HG02870 (cell line): ENCODE measurements around the gene KRTAP10-10.
"Not testable (repeated sequence)": the region's sequence is repeated elsewhere in the genome, so short reads cannot be mapped to it uniquely, and the experiment has no call there.

Source experiments
- ATAC-seq: cut with Tn5 transposase; IDR thresholded peaks from one replicate; pipeline ENCODE4 v1.9.1; 2021; ENCODE audit warnings: mild to moderate bottlenecking, moderate library complexity; ENCODE audit not compliant: unreplicated experiment

KRTAP10-10 gene

DNA sequence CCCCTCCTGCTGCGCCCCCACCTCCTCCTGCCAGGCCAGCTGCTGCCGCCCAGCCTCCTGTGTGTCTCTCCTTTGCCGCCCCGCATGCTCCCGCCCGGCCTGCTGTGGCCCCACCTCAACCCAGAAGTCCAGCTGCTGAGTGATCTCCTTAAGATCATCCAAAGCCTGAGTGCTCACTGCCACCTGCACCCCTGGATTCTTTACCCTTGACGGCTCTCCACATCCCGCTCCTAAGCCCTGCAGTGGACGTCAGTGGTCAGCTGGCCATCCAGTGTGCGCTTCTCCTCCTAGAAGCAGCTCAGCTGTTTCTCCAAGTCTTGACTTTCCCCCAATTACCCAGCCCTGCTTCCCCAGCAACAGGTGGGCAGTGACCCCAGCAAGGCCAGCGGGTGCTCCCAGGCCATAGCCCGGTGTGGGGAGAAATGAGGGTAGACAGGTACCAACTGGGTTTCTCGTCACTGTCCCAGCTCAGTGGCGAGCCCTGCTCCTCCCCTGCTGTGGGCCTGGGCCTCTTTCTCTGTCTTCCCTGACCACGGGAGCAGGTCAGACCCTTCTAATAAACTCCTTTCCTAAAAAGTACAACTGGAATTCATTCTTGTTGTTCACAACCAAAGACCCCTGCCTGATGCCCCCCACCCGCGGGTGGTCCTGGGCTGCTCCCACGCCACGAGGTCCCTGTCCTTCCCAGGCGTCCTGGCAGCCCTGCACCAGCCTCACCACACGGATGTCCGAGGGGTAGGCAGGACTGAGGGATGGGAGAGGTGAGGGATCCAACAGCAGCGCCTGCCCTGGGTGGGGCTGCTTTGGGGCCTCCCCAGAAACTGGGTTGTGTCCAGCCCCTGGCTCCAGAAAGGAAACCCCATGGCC lies 35.3 kb upstream of the KRTAP10-10 start:
- ATAC-seq: no peak

DNA sequence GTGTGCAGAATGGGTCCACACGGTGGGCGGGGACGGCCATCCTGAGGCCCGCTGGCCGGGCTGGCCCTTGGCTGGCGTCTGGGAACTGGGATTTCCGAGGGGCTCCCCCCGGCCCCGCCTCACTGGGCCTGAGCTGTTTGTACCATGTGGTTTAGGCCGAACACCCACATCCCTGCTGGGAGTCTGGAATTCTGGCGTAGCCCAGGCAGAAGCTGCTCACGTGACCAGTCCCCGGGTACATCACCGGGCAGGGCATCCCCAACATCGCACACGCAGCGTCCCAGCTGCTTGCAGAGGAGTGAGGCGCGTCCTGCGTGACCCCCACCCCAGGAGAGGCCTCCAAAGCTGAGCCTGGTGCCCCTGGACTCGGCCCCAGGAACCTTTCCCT lies 34.7 kb upstream of the KRTAP10-10 start:
- ATAC-seq: no peak

DNA sequence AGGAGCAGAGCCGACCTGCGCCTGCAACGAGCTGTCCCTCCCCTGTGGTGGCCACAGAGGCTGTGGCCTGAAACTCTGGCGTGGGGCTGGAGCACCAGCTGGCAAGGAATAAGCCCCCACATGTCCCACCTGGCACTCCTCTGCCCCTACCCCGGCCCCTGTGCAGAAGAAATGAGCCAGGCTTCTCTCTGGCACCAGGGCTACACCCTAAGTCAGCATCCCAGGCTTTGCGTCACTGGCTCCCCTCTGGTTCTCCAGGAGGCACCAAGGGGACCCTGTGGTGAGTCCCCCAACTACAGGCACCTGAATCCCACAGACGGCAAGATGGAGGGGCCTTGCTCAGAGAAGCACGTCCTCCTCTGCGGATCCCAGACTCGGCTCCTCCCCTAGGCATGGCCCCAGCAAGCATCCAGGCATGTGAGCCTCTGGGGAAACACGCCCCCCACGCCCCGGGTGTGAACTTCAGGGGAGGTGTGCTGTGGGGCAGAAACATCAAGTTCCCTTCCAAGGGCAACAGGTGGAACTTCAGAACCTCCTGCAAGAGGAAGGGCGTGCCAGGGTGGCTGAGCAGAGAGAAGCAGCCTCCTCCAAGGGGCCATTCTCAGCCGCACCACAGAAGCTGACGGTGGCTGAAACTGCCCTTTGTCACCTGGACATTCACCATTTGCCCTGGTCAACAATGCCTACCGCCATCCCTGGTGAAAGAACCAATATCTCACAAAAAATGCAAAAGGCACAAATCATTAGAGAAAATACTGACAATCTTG lies 33.9 kb upstream of the KRTAP10-10 start:
- no peak for ATAC-seq

DNA sequence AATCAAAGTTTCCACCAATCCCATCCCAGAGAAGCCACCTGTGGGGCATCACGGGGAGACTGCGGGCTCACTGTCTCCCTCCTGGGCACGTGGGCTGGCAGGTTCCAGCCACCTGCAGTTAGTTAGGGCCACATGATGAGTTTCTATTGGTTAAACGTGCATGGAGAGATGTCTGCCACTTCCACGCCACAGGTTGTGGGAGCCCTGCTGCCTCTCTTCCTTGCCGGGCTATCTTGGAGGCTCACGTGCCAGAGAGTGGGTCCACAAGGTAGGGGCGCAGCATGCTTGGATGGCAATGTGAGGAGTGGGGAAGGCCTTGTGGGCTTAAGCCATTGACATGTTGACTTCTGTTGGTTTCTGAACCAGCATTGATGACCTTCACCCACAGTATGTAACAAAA lies 33.2 kb upstream of the KRTAP10-10 start:
- no peak for ATAC-seq

DNA sequence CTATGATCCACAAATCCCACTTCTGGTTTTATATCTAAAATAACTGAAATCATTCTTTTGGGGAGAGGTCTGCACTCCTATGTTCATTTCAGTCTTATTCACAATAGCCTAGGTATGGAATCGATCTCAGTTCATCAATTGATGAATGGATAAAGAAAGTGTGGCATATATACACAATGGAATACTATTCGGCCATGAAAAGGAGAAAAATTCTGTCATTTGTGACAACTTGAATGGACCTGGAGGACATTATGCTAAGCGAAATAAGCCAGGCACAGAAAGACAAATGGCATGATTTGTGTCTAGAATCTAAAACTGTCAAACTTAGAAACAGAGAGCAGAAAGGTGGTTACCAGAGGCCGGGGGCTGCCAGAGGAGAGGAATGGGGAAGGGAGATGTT lies 30.7 kb upstream of the KRTAP10-10 start:
- ATAC-seq: no peak

DNA sequence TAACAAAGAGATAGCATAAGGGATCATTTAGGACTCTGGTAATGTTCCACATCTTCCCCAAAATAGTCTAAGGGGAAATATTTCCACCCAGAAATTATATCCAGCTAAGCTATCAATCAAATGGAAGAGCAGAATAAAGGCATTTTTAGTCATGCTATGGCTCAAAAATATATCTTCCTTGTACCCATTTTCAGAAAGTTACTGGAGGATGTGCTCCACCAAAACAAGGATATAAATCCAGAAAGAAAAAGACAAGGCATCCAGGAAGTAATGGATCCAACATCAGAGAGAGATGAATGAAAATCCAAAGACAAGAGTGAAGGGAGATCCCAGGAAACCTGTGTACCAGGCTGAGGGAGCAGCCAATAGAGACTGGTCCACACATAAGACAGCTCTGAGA lies 28.0 kb upstream of the KRTAP10-10 start:
- no peak for ATAC-seq

DNA sequence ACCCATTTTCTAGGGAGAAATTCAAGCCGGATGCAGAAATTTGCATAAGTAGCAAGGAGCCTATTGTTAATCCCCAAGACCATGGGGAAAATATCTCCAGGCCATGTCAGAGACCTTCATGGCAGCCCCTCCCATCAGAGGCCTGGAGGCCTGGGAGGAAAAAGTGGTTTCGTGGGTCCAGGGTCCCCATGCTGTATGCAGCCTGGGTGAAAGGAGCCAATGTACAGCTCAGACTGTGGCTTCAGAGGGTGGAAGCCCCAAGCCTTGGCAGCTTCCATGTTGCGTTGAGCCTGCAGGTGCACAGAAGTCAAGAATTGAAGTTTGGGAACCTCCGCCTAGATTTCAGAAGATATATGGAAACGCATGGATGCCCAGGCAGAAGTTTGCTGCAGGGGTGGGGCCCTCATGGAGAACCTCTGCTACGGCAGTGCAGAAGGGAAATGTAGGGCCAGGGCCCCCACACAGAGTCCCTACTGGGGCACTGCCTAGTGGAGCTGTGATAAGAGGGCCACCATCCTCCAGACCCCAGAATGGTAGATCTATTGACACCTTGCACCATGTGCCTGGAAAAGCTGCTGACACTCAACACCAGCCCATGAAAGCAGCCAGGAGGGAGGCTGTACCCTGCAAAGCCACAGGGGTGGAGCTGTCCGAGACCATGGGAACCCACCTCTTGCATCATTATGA lies 26.9 kb upstream of the KRTAP10-10 start:
- ATAC-seq: not testable (repeated sequence)

DNA sequence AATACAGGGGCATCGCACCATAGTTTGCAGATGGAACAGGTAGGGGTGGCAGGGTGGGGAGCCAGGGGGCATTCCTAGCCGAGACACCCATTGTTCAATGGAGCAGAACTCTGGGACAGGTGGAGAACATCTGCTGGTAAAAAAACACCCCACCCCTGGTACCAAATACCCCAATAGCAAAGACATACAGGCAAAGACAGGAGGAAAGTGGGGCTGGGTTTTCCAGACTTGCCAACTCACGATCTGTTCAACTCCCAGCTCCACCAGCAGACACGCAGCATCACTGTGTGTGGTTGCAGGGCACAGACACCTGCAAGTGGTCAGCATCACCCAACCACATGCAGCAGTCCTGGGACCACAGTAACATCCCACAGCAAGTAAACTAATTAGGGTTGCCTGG lies 25.6 kb upstream of the KRTAP10-10 start:
- no peak for ATAC-seq

DNA sequence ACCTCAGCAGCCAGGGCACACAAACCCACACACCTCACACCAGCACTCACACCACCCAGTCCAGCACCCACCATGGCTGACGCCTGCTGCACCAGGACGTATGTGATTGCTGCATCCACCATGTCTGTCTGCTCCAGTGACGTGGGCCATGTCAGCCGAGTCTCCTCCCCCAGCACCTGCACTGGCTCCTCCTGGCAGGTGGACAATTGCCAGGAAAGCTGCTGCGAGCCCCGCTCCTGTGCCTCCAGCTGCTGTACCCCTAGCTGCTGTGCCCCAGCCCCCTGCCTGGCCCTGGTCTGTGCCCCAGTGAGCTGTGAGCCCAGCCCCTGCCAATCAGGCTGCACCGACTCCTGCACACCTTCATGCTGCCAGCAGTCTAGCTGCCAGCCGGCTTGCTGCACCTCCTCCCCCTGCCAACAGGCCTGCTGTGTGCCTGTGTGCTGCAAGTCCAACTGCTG lies 25.1 kb upstream of the KRTAP10-10 start, which contains the start of gene KRTAP10-8:
Gene KRTAP10-8, plus strand, starts transcription at position 51 of the 458 bp plus-strand sequence. Its CDS starts 22 bp downstream, at position 73.
- ATAC-seq: no peak

DNA sequence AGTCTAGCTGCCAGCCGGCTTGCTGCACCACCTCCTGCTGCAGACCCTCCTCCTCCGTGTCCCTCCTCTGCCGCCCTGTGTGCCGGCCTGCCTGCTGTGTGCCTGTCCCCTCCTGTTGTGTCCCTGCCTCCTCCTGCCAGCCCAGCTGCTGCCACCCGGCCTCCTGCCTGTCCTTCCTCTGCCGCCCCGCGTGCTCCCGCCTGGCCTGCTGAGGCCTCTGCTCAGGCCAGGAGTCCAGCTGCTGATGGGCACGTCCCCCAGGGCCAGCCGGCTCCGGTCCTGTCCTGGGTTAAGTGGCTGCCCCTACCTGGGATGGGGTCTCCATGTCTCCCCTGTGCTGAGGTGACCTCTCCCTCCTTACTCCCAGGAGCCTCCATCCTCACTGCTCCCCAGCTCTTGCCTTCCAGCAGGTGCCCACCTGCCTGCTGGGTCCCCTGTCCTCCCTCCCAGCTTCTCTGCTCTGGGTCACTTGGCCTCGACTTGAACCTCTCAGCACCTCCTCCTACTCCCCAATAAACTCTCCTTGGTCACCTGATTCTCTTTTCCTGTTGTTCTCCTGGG lies 24.4 kb upstream of the KRTAP10-10 start:
- ATAC-seq: no peak

DNA sequence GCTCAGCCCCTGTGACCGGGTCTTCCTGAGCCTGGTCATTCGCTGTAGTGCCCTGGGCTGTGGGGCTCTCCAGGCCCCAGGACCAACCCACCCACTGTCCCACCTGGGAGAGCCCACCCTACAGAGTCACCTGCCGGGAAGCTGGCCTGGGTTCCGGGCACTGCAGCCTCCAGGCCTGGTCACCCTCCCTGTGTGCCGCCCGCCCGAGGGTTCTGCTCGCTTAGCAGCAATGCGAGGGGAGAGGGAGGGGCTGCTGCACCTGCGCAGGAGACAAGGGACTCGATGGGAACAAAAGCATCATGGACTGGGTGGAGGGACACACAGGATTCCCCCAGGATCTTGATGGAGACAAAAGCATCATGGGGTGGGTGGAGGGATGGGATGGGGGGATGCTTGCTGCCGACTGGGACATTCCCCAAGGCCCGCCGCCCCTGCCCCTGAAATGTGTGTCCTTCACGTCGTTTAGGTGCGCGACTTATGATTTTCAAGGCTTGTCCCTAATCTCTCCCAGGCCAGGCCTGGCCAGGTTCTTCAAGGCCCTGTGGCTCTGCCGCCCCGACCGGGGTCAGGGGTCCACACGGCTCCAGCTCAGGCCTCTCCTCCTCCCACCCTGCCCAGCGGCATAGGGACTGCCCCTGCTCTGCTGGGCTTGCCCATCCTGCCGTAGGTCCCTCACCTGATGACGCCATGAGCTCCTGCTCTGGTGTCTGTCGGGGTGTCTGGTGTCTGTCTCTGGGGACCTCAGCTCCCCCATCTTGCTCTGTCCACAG lies 23.6 kb upstream of the KRTAP10-10 start:
- ATAC-seq: no peak

DNA sequence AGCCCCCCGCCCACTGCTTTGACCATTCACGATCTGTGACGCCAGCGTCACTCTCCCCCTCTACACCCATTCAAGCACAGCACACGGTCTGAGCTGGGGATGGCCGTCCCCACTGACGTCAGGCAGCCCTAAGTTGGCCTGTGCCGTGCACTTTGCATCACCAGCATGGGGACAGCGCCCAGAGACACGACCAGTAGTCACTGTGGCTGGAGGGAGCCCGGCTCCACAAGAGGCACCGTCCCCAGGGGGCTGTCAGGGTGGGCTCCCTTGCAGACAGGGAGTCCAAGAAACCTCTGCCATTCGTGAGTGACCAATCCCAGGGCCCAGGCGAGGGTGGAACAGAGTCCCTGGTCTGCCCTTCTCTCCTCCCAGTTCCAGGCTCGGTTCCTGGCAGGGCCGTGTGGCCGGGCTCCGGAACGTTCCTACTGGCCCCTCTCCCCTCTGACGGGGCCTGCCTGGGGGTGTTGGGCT lies 23.0 kb upstream of the KRTAP10-10 start:
- ATAC-seq: no peak

DNA sequence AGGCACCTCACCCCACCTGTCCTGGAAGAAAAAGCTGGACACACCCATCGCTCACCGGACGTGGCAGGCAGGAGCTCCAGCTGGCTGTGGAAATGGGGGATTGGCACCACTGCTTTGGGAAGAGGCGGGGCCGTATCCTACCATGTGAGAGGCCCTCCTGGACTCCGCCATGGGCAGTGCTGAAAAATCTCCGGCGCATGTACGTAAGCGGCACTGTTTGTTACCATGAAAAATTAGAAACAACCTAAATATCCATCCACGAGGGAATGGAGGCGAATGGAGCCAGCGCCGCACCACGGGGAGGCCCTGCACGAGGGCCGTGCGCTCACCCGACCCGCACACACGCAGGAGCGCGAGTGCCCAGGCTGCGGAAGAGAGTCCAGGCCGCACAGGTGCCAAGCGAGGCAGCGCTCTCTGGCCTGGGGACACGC lies 22.2 kb upstream of the KRTAP10-10 start:
- ATAC-seq: no peak

DNA sequence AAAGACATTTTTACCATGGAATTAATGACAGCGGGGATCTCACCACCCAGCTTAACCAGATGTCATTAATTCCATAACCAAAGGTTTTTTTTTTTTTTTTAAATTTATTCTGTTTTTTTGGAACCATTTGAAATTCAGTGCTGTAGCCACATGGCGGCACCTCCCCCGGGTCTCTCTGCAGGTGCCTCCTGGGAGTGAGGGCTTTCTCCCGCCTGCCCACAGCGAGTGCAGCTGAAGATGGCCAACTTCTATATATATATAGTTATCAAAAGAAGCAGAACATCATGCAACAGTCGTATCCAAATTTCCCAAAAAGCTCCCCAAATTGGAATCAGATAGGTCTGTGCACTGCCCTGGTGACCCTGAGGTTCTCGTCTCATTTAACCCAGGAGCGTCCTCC lies 21.7 kb upstream of the KRTAP10-10 start:
- no peak for ATAC-seq

DNA sequence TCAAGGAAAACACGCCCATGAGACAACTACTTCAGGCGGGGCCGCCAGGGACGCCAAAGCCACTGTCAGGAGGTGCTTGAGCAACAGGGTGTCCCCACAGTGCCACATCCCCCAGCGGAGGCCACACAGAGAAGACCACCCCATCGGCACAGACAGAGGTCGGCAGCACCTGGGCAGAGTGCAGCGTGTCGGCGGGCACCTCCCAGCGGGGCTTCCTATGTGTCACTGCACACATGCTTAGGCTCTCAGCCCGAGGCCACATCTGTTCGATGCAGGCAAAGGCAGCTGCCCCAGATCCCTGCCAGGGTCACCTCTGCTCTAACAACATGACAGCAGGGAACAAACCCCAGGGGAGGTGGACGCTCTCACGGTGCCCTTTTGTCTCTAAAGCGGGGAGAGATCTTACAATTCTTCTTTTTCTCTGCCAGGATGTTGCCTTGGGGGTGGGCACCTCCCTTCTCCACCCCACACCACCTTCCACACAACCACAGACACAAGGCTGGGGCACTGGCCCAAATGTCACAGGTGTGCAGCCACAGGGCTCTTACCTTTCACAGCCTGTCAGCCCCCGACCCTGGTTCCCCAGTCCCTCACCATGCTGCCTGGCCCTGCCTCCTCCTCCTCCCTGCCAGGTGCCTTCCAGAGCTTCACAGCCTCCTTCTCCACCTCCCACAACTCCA lies 21.1 kb upstream of the KRTAP10-10 start:
- no peak for ATAC-seq

DNA sequence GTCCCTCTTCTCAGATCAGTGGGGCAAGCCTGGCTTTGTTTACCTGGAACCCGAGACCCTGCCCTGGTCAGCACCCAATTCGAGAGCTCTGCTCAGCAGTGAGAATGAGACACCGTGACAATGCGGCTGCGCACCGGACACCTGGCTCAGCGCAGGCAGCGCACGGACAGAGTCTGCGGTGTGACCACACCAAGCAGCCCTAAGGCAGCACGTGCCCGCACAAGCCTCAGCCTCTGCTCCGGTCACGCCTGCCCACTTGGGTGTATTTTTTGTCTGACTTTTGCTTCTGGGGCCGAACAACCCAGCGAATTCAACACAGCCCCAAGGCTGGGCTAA lies 20.6 kb upstream of the KRTAP10-10 start:
- no peak for ATAC-seq

DNA sequence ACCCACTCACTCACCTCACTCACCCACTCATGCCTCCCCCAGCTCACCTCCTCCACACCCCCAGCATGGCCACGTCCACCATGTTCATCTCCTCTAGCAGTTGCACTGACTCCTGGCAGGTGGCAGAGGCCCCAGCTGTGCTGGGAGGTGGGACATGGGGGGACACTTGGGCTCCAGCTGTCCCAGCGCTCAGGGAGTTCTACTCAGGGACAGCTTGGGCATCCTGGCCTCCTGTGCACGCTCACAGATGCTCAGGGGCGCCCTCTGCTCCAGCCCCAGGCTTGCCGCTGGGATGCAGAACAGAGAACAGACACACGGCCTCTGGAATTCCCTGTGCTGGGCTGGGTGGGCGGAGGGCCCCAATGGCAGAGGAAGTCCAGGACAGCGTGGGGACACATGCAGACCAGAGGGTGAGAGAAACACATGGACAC lies 20.1 kb upstream of the KRTAP10-10 start:
- no peak for ATAC-seq

DNA sequence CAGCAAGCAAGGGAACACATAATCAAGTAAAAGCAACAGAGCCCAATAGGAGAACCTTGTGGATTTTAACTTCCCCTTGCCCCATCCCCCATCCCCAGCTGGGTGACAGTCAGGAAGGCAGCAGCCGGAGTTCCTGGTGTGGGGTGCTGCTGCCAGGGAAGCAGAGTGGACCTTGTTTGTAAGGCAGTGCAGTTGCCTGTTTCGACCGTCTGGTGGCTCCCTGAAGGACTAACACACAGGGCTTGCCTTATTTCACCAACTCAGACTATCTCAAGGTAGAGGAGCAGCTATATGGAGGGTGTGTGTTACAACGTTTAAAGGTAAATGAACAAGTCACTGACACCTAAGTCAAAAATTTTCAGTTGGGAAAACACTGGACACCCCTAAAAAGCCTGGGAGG lies 18.7 kb upstream of the KRTAP10-10 start:
- ATAC-seq: no peak

DNA sequence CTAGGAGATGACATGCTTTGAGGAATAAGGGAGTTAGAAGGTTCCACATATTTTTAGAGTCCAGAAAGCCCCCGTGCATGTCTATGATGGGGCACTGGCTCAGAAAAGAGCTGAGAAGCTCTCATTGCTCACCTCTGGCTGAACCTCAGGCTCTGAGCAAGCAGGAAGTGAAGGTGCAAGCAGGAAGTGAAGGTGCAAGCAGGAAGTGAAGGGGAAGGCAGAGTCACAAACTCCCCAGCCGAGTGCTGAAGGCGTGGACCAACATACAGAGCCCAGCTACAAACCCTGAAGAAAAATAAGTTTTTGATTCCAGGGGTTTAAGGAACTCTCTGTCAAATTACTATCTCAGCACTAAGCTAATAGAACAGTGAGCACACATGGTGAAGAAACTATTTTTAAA lies 18.2 kb upstream of the KRTAP10-10 start:
- no peak for ATAC-seq

DNA sequence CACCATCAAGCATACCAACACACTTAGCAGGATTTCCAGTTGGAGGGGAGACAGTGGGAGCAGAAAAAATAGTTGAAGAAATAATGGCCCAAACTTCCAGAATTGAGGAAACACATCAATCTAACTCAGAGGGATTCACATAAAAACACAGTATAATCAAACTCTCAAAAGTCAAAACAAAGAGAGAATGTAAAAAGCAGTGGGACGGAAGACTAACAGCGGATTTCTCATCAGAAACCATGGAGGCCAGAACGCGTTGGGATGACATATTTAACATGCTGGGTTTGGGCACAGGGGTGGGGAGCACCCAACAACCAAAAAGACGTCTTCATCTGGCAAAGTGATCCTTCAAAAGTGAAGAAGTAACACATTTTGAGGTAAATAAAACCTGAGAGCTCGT lies 17.3 kb upstream of the KRTAP10-10 start:
- no peak for ATAC-seq
